K562 (cell line): ENCODE results near the gene NEXN. TPM values are rescaled to one million over a fixed set of nuclear protein-coding genes. Genes with fewer than 3 reads are reported as not detected.
A peak's percentile ranks its signal among the peaks of the same experiment; 100 is the strongest.

Experiments
- ATAC-seq: fragments of 200-7000 bp; cut with Tn5 transposase; 3 replicates; pipeline ENCODE4 v1.9.1; 2020; ENCODE audit warnings: moderate library complexity
- BruUV-seq: library from RNA; stranded (reverse); fragments of 400-500 nt; replicated peaks from 2 replicates; lab custom pipeline; 2021; lab: Mats Ljungman, UMichigan
- CTCF ChIA-PET: fragments of 300-600 bp; formaldehyde crosslinking; extraction: SDS; loops from one replicate; lab custom pipeline; 2021; ENCODE audit warnings: low intra/inter-chr PET ratio; lab: Yijun Ruan, JAX
- POLR2A ChIA-PET: fragments of 300-600, 350-650 bp; sonication (Branson Sonifier 250); formaldehyde crosslinking; extraction: SDS; loops from one replicate; lab custom pipeline; 2021; ENCODE audit warnings: antibody characterized with exemption, inconsistent platforms; lab: Yijun Ruan, JAX
- DNase-seq, 4 experiments: peaks; one replicate each; pipeline versions ENCODE4 v3.0.0 to v3.0.0-alpha.2; 2011 to 2018; ENCODE audit warnings: low spot score in 3 of 4, mixed read lengths in 3 of 4; ENCODE audit errors: extremely low read depth in 1 of 4
- FAIRE-seq: peaks from 2 replicates; lab custom pipeline; 2011; peaks lifted over from hg19 to GRCh38; lab: Jason Lieb, UNC
- H2AFZ ChIP-seq: 2 replicates; pipeline ENCODE4 v1.6.0; 2011; ENCODE audit warnings: low read depth, low read length, control low read depth, inconsistent platforms
- H3K27ac ChIP-seq: fragments of 200-600 bp; 3 replicates; pipeline ENCODE4 v1.8.0; 2011; ENCODE audit warnings: low read depth, mild to moderate bottlenecking, control low read depth, inconsistent platforms, low read length, moderate library complexity, mixed read lengths; ENCODE audit errors: extremely low read depth
- H3K27me3 ChIP-seq, 2 experiments: fragments of 300-600 bp in 1 of 2; 2 replicates in 1 of 2; 3 replicates in 1 of 2; pipeline versions ENCODE4 v1.6.0 to v1.8.0; 2011; ENCODE audit warnings: inconsistent platforms in 2 of 2, low read length in 2 of 2, mild to moderate bottlenecking in 1 of 2, mixed read lengths in 1 of 2, moderate library complexity in 1 of 2; ENCODE audit not compliant: control insufficient read depth in 2 of 2, insufficient read depth in 2 of 2
- H3K36me3 ChIP-seq: fragments of 300-600 bp; 3 replicates; pipeline ENCODE4 v1.8.0; 2011; ENCODE audit warnings: mild to moderate bottlenecking, low read length, inconsistent platforms; ENCODE audit not compliant: control insufficient read depth, insufficient read depth
- H3K4me1 ChIP-seq, 2 experiments: fragments of 200-600 bp in 1 of 2; replicated peaks in 1 of 2; 2 replicates in 1 of 2; 3 replicates in 1 of 2; pipeline versions ENCODE4 v1.5.1 to v1.8.0; 2011; ENCODE audit warnings: inconsistent platforms in 2 of 2, low read length in 2 of 2, mild to moderate bottlenecking in 1 of 2, mixed read lengths in 1 of 2, moderate library complexity in 1 of 2; ENCODE audit not compliant: control insufficient read depth in 2 of 2, insufficient read depth in 2 of 2
- H3K4me2 ChIP-seq: 2 replicates; pipeline ENCODE4 v1.6.1; 2011; ENCODE audit warnings: low read length, control low read depth, inconsistent platforms, mixed read lengths; ENCODE audit not compliant: insufficient read depth
- H3K4me3 ChIP-seq: fragments of 200-600 bp; sonication (generic), shearing (Covaris generic); 2 replicates; pipeline ENCODE4 v1.5.1; 2016; ENCODE audit warnings: control low read depth, inconsistent platforms
- H3K79me2 ChIP-seq: fragments of 200-600 bp; 3 replicates; pipeline ENCODE4 v1.8.0; 2011; ENCODE audit warnings: low read length, inconsistent platforms; ENCODE audit not compliant: control insufficient read depth, insufficient read depth
- H3K9ac ChIP-seq, 2 experiments: 2 replicates each; pipeline versions ENCODE4 v1.6.0 to v1.6.1; 2011; ENCODE audit warnings: low read depth in 2 of 2, low read length in 2 of 2, control low read depth in 1 of 2, inconsistent platforms in 1 of 2, mild to moderate bottlenecking in 1 of 2, mixed read lengths in 1 of 2; ENCODE audit not compliant: insufficient read depth in 1 of 2
- H3K9me1 ChIP-seq: one replicate; pipeline ENCODE4 v1.6.0; 2011; ENCODE audit warnings: inconsistent platforms, mild to moderate bottlenecking, low read length, moderate library complexity; ENCODE audit not compliant: control insufficient read depth, insufficient read depth
- H3K9me3 ChIP-seq: replicated peaks from 2 replicates; pipeline ENCODE4 v1.5.1; 2011; ENCODE audit warnings: low read depth, low read length, inconsistent platforms; ENCODE audit not compliant: control insufficient read depth, insufficient read depth
- H4K20me1 ChIP-seq: replicated peaks from 2 replicates; pipeline ENCODE4 v1.6.1; 2011; ENCODE audit warnings: low read length, inconsistent platforms, mixed read lengths; ENCODE audit not compliant: control insufficient read depth, insufficient read depth
- DNMT1 ChIP-seq: fragments of 450-650 bp; IDR thresholded peaks from 2 replicates; pipeline ENCODE4 v1.6.1; 2016; ENCODE audit warnings: antibody characterized with exemption, mild to moderate bottlenecking
- KAT7 ChIP-seq: sonication (generic); formaldehyde crosslinking; IDR thresholded peaks from 2 replicates; pipeline ENCODE4 v1.8.0; 2022; ENCODE audit warnings: missing genetic modification reagents, mild to moderate bottlenecking, borderline replicate concordance
- MYNN ChIP-seq, 2 experiments: sonication (generic); formaldehyde crosslinking in 1 of 2; IDR thresholded peaks; 2 replicates each; pipeline versions ENCODE4 v1.5.0 to v1.6.1; 2016 to 2020; ENCODE audit warnings: antibody characterized with exemption in 1 of 2, missing genetic modification reagents in 1 of 2
- RBBP5 ChIP-seq: fragments of 200-600 bp; sonication (generic); IDR thresholded peaks from 2 replicates; pipeline ENCODE4 v1.6.1; 2012; ENCODE audit warnings: borderline replicate concordance, mild to moderate bottlenecking, low read length, control low read depth, inconsistent platforms; ENCODE audit not compliant: insufficient read depth, poor library complexity, severe bottlenecking
- SAFB2 ChIP-seq: fragments of 200-400 bp; formaldehyde crosslinking; IDR thresholded peaks from 2 replicates; pipeline ENCODE4 v1.6.1; 2018; ENCODE audit warnings: borderline replicate concordance, low read length, low read depth, moderate library complexity; ENCODE audit not compliant: severe bottlenecking
- SRSF9 ChIP-seq: fragments of 200-400 bp; formaldehyde crosslinking; IDR thresholded peaks from 2 replicates; pipeline ENCODE4 v1.6.1; 2017; ENCODE audit warnings: low read depth, low read length, borderline replicate concordance
- ZBTB7A ChIP-seq: IDR thresholded peaks from 2 replicates; pipeline ENCODE4 v1.6.1; 2011; ENCODE audit warnings: low read depth, mild to moderate bottlenecking, low read length, moderate library complexity, borderline replicate concordance; ENCODE audit not compliant: control insufficient read depth
- WGBS: fragments of 100-300 bp; shearing (Covaris generic); methylation state at CpG from one replicate; pipeline ENCODE4 v1.1.6; 2016; ENCODE audit warnings: low coverage, mixed read lengths; ENCODE audit not compliant: insufficient coverage; ENCODE audit errors: missing lambda C conversion rate; 5-methylcytosine and 5-hydroxymethylcytosine counted together
- in situ Hi-C: fragments of 300-500 bp; cut with MboI; formaldehyde crosslinking; loops from 4 replicates; pipeline ENCODE4 v1.15.0; 2018; ENCODE audit warnings: inconsistent platforms, mixed read lengths
- intact Hi-C: fragments of 100-400 bp; cut with micrococcal nuclease; formaldehyde crosslinking; loops from 2 replicates; pipeline ENCODE4 v1.14.2; 2022
- polyA plus RNA-seq, 8 experiments: library from polyadenylated mRNA; depleted of rRNA in 4 of 8; stranded (reverse) in 5 of 8; unstranded in 3 of 8; fragments of >200 nt; fragmentation: Nextera tagmentation in 2 of 8; fragmentation: Illumina TruSeq in 1 of 8; extraction: Ambion mirVana in 2 of 8; extraction: Trizol in 1 of 8; gene quantifications; 2 replicates each; pipeline versions ENCODE4 v1.2.1 to v1.2.3, GENCODE V29; 2011 to 2014; ENCODE audit warnings: inconsistent platforms in 1 of 8, missing spikeins in 1 of 8
- total RNA-seq, 7 experiments: library from RNA; depleted of rRNA in 6 of 7; stranded (reverse); fragments of >200 nt in 6 of 7; fragmentation: Illumina TruSeq in 2 of 7; extraction: Trizol in 2 of 7; gene quantifications; 2 replicates each; pipeline versions ENCODE4 v1.2.1 to v1.2.3, GENCODE V29; 2011 to 2021; ENCODE audit warnings: low replicate concordance in 1 of 7
- TF ChIP-seq, protein P1 (sequence below), 3 experiments: fragments of 200-800 bp in 1 of 3; sonication (Bioruptor generic) in 1 of 3; sonication (generic) in 1 of 3; formaldehyde crosslinking in 1 of 3; IDR thresholded peaks; 2 replicates each; pipeline versions ENCODE4 v1.6.1 to v1.8.0; 2016 to 2022; ENCODE audit warnings: mild to moderate bottlenecking in 2 of 3, missing compliant biosample characterization in 2 of 3, missing genetic modification characterization in 2 of 3, missing genetic modification reagents in 1 of 3
- TF ChIP-seq, protein P2 (sequence below): fragments of 450-650 bp; IDR thresholded peaks from 2 replicates; pipeline ENCODE4 v1.6.1; 2018; ENCODE audit warnings: mild to moderate bottlenecking, low read depth; ENCODE audit not compliant: partially characterized antibody
- TF ChIP-seq, protein P3 (sequence below): fragments of 250-450 bp; sonication (Bioruptor Pico); IDR thresholded peaks from 2 replicates; pipeline ENCODE4 v1.9.0; 2021; ENCODE audit warnings: mild to moderate bottlenecking, inconsistent platforms

The NEXN gene
- total and polyA plus RNA-seq, 9 of the 15 experiments (the other 6 are each of a cell fraction or from before 2014, with no cell fraction given) = 0.18 to 1.8 (median 0.76) TPM

DNA sequence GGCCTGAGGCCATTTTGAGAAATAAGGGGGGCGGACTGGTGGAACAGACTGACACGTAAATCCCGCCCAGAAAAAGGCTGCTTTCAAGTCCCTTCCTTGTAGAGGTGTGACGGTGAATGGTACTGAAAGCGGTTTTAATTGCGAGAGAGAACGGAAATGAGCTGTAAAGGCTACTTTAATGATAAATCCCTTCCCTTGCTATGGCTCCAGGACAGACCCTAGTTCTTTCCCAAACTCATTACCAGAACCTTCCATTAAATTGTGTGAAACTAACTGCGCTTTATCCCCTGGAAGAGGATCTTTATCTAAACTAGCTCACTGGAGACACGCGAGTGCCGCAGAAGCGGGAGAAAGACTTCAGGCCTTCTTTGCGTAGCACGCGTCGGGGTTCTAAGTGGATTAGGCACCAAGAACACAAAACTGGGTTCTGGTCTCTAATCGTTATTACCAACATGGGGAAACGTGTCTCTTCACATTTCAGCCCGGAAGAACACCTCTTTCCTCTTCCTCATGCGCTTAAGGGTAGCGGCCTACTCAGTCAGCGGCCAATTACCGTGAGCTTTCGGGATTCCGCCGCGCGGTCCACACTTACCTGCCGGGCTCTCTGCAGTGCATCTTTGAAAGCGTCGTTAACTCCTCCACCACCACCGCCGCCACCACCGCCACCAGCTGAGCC, 90.0 kb downstream of the NEXN start (continued):
- TF ChIP-seq SRSF9 = no peak
- peak; percentile 22; the same call in 1 of the 2 replicates for TF ChIP-seq MYNN (IDR thresholded peaks at IDR 0.05)
- no peak for TF ChIP-seq MYNN (CRISPR knock-in tag; IDR thresholded peaks at IDR 0.05)
- TF ChIP-seq, all 486 proteins: peak for 63

DNA sequence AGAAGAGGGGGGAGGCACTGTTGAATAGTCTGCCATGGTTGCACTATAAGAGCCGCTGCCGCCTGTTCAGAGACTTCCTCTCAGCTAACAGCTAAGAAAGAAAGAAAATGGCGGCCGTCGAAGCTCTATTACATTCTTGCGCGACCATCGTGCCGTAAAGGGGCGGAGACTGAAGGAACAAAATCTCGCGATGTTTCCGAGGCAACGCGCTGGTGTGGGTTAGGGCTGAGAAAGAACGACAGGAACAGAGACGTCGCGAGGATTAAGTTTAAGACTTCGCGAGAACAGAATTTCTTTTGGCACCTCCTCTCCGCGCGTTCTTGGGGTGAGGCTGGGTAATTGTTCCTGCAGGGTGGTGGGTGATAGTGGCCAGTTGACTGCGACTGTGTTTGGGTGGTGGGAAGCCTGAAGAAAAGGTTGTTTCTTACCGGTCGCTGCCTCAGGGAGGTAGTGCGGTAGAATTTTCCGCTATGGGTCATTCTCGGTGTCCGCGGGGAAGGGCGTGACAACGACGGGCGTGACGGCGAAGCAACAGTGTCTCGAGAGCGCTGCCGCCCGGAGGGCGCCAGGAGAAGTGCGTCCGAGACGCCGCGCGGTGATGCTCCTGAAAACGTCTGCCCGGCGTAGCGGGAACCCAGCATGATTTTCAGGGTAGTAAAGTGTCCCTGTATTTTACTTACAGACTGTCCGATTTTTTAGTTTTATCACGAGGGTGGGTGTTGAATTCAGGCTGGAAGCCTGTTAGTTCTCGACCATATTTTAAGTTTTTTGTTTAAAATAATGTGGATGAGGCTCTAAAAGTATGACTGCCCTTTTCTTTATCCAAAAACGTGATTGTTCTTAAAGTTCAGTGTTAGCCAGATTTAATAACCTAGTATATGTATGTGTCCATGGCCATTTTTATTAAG, 90.8 kb downstream of the NEXN start, which contains the start of gene FUBP1:
FUBP1 (minus strand) TSS at position 104 of the 908 bp plus-strand sequence; CDS start at position 36, 68 bp downstream.
- POLR2A ChIA-PET = interaction anchor here (0.7 to 7.9 kb wide), 22 partner anchors 9 to 263 kb away, joined by 3 to 199 read pairs (median 6); partner anchors contain the start of gene DNAJB4
- TF ChIP-seq RBBP5 (peak; percentile 53), DNMT1 (no peak), SAFB2 (no peak), ZBTB7A (no peak), KAT7 (CRISPR knock-in tag) (peak; percentile 88; the same call in 1 of the 2 replicates)
- TF ChIP-seq, protein P1, sequence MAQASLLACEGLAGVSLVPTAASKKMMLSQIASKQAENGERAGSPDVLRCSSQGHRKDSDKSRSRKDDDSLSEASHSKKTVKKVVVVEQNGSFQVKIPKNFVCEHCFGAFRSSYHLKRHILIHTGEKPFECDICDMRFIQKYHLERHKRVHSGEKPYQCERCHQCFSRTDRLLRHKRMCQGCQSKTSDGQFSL (CRISPR knock-in tag; IDR thresholded peaks at IDR 0.05) = no peak
- TF ChIP-seq, protein P1 (tag; IDR thresholded peaks at IDR 0.05) = no peak
- TF ChIP-seq, protein P2, sequence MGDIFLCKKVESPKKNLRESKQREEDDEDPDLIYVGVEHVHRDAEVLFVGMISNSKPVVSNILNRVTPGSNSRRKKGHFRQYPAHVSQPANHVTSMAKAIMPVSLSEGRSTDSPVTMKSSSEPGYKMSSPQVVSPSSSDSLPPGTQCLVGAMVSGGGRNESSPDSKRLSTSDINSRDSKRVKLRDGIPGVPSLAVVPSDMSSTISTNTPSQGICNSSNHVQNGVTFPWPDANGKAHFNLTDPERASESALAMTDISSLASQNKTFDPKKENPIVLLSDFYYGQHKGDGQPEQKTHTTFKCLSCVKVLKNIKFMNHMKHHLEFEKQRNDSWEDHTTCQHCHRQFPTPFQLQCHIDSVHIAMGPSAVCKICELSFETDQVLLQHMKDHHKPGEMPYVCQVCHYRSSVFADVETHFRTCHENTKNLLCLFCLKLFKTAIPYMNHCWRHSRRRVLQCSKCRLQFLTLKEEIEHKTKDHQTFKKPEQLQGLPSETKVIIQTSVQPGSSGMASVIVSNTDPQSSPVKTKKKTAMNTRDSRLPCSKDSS = no peak
- TF ChIP-seq, protein P3, sequence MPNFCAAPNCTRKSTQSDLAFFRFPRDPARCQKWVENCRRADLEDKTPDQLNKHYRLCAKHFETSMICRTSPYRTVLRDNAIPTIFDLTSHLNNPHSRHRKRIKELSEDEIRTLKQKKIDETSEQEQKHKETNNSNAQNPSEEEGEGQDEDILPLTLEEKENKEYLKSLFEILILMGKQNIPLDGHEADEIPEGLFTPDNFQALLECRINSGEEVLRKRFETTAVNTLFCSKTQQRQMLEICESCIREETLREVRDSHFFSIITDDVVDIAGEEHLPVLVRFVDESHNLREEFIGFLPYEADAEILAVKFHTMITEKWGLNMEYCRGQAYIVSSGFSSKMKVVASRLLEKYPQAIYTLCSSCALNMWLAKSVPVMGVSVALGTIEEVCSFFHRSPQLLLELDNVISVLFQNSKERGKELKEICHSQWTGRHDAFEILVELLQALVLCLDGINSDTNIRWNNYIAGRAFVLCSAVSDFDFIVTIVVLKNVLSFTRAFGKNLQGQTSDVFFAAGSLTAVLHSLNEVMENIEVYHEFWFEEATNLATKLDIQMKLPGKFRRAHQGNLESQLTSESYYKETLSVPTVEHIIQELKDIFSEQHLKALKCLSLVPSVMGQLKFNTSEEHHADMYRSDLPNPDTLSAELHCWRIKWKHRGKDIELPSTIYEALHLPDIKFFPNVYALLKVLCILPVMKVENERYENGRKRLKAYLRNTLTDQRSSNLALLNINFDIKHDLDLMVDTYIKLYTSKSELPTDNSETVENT (CRISPR knock-in tag) = no peak

More for the DNA sequence above, 90.8 kb downstream of the NEXN start, which contains the start of gene FUBP1:
- peaks cover 22% of the 10 kb centered on the region for H4K20me1 ChIP-seq
- peaks cover 0 to 5% of the 10 kb centered on the region in 2 experiments; a peak in 1 of 5 replicates for H3K4me1 ChIP-seq
- BruUV-seq = TSS peak; percentile 70
- peaks cover 59% of the 10 kb centered on the region for H3K36me3 ChIP-seq
- no peaks in the 10 kb centered on the region for H3K27me3 ChIP-seq
- DNase-seq = peak; percentile 79 to 99 (median 84)
- H3K9ac ChIP-seq = peak within 1 kb of the TSS; percentile 95 to 100
- H3K4me2 ChIP-seq = peak within 1 kb of the TSS; percentile 91
- FAIRE-seq = peak; percentile 98
- H3K27ac ChIP-seq = peak within 1 kb of the TSS; percentile 96
- H2AFZ ChIP-seq = peak within 1 kb of the TSS; percentile 96
- H3K4me3 ChIP-seq = peak within 1 kb of the TSS; percentile 67
- CTCF ChIA-PET = interaction anchor here (4.2 kb wide), 1 partner anchor 135 kb away, joined by 31 read pairs; no protein-coding TSS in a partner anchor
- WGBS = under 1% methylated on average over 51 of the region's 57 CpGs
- no peaks in the 10 kb centered on the region for H3K9me3 ChIP-seq
- in situ Hi-C loops = loop anchor here (5.0 kb wide), 1 partner anchor 133 kb away; no protein-coding TSS in a partner anchor
- intact Hi-C loops = loop anchor here (1.0 to 10.0 kb wide), 4 partner anchors 25 to 297 kb away; partner anchors contain the start of genes DNAJB4 and ZZZ3
- H3K9me1 ChIP-seq = no peaks in the 10 kb centered on the region
- ATAC-seq = peak; percentile 82
- H3K79me2 ChIP-seq = peaks cover 93% of the 10 kb centered on the region
